ENCODE measurements around the gene PGAM5.

DNA sequence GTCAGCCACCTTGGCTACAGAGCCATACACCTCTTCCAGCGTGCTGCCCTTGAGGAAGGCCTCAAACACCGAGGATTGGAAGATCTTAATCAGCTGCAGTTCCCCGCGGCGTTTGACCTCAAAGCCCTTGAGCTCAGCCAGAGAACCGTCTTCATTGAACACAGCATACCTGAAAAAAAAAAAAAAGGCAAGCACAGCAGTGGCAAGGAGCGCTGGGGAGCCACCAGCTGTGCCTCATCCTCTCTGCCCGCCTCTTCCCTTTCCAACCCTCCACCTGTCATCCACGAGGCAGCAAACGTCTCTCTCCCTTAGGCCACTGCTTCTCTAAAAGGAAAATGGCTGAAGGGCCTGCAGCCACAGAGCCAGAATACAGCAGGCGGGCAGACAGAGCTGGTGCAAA is 49.6 kb upstream of the PGAM5 start:
- TF ChIP-seq EZH2 (optimal IDR thresholded peaks at IDR 0.05; ENCODE audit: low read depth, low read length) (no peak), EZH2phosphoT487 (IDR thresholded peaks at IDR 0.05; ENCODE audit: low read length) (no peak)
- TF ChIP-seq, protein P1, sequence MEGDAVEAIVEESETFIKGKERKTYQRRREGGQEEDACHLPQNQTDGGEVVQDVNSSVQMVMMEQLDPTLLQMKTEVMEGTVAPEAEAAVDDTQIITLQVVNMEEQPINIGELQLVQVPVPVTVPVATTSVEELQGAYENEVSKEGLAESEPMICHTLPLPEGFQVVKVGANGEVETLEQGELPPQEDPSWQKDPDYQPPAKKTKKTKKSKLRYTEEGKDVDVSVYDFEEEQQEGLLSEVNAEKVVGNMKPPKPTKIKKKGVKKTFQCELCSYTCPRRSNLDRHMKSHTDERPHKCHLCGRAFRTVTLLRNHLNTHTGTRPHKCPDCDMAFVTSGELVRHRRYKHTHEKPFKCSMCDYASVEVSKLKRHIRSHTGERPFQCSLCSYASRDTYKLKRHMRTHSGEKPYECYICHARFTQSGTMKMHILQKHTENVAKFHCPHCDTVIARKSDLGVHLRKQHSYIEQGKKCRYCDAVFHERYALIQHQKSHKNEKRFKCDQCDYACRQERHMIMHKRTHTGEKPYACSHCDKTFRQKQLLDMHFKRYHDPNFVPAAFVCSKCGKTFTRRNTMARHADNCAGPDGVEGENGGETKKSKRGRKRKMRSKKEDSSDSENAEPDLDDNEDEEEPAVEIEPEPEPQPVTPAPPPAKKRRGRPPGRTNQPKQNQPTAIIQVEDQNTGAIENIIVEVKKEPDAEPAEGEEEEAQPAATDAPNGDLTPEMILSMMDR (IDR thresholded peaks at IDR 0.05; ENCODE audit: low read length): no peak

Data from MM.1S (cell line).